Natural killer cell (primary cell): ENCODE results near the gene C1orf21. TPM values are rescaled to one million over a fixed set of nuclear protein-coding genes. Genes with fewer than 3 reads are reported as not detected.

ENCODE experiments used
- ATAC-seq, 3 donors: fragments of 150-1000 bp in 2 of 3; fragments of 200-7000 bp in 1 of 3; cut with Tn5 transposase; 1 replicate in 1 of 3; 2 replicates in 2 of 3; pipeline ENCODE4 v1.10.0; 2021; ENCODE audit warnings: mild to moderate bottlenecking in 2 of 3, moderate library complexity in 2 of 3
- DNase-seq, 2 donors: peaks; one replicate each; pipeline versions ENCODE4 v3.0.0 to v3.0.0-alpha.2; 2013 to 2021; ENCODE audit warnings: mixed read lengths in 1 of 2
- H3K27ac ChIP-seq: one replicate; pipeline ENCODE4 v1.5.1; 2013; ENCODE audit warnings: mild to moderate bottlenecking, low read length
- H3K27me3 ChIP-seq: one replicate; pipeline ENCODE4 v1.6.1; 2013; ENCODE audit warnings: low read length; ENCODE audit not compliant: control insufficient read depth, insufficient read depth
- H3K36me3 ChIP-seq: one replicate; pipeline ENCODE4 v1.6.1; 2013; ENCODE audit warnings: low read length; ENCODE audit not compliant: control insufficient read depth, insufficient read depth
- H3K4me1 ChIP-seq: one replicate; pipeline ENCODE4 v1.6.1; 2013; ENCODE audit warnings: low read length; ENCODE audit not compliant: control insufficient read depth, insufficient read depth
- H3K4me3 ChIP-seq: one replicate; pipeline ENCODE4 v1.5.1; 2013; ENCODE audit warnings: low read length
- H3K9me3 ChIP-seq: one replicate; pipeline ENCODE4 v1.6.1; 2013; ENCODE audit warnings: low read length; ENCODE audit not compliant: control insufficient read depth, insufficient read depth
- H3K27ac Mint-ChIP-seq, 2 donors: one replicate each; pipeline ENCODE4 v1.8.0; 2022; ENCODE audit warnings: mild to moderate bottlenecking in 2 of 2, mixed read lengths in 2 of 2, moderate library complexity in 1 of 2
- H3K27me3 Mint-ChIP-seq, 2 donors: one replicate each; pipeline ENCODE4 v1.8.0; 2022; ENCODE audit warnings: low read depth in 2 of 2, mixed read lengths in 2 of 2
- H3K36me3 Mint-ChIP-seq: one replicate; pipeline ENCODE4 v1.8.0; 2022; ENCODE audit warnings: mixed read lengths
- H3K4me1 Mint-ChIP-seq, 2 donors: one replicate each; pipeline ENCODE4 v1.8.0; 2022; ENCODE audit warnings: mixed read lengths in 2 of 2
- H3K4me3 Mint-ChIP-seq: one replicate; pipeline ENCODE4 v1.8.0; 2022; ENCODE audit warnings: mild to moderate bottlenecking, moderate library complexity, mixed read lengths
- H3K9me3 Mint-ChIP-seq, 2 donors: one replicate each; pipeline ENCODE4 v1.8.0; 2022; ENCODE audit warnings: mixed read lengths in 2 of 2
- CTCF ChIP-seq: fragments of 200-600 bp; IDR thresholded peaks from one replicate; pipeline ENCODE4 v1.8.0; 2022; ENCODE audit warnings: antibody characterized with exemption
- WGBS: methylation state at CpG from one replicate; pipeline ENCODE4 v1.1.7; 2013; ENCODE audit warnings: missing lambda C conversion rate; ENCODE audit not compliant: insufficient coverage; 5-methylcytosine and 5-hydroxymethylcytosine counted together
- intact Hi-C: fragments of 100-400 bp; cut with micrococcal nuclease; formaldehyde crosslinking; loops from one replicate; pipeline ENCODE4 v1.14.2; 2022
- total RNA-seq, 4 donors: library from RNA; stranded (reverse); fragments of 120-200 nt in 1 of 4; gene quantifications; one replicate each; pipeline versions ENCODE4 v1.2.3 to v1.2.4, GENCODE V29; 2013 to 2022

Gene C1orf21
- total RNA-seq, 3 donors from 2014 or later (not counting 1 experiment from before 2014, with no cell fraction given) = 84.3 to 111 (median 88.3) TPM

- Mint-ChIP-seq H3K4me1 (no peaks in the 10 kb centered on the region), H3K9me3 (no peaks in the 10 kb centered on the region), H3K27me3 (peaks cover 0 to 12% of the 10 kb centered on the region in 2 donors), H3K4me3 (no peak overlapping the region), H3K27ac (no peak overlapping the region), H3K36me3 (no peaks in the 10 kb centered on the region)
- no peak for DNase-seq
- TF ChIP-seq CTCF = no peak
- intact Hi-C loops = no loop called here
- no peak for ATAC-seq
- 67% methylated on average over 3 of the region's 3 CpGs for WGBS
- H3K27ac ChIP-seq = no peak overlapping the region
- peaks cover 3% of the 10 kb centered on the region for H3K27me3 ChIP-seq
- no peaks in the 10 kb centered on the region for H3K9me3 ChIP-seq
- H3K4me1 ChIP-seq = no peaks in the 10 kb centered on the region
- H3K36me3 ChIP-seq = no peaks in the 10 kb centered on the region
- H3K4me3 ChIP-seq = no peak overlapping the region
These were observed 35.3 kb upstream of the C1orf21 start for GRCh38 chr1:184351416-184351975.

GRCh38 chr1:184352776-184353175, 34.1 kb upstream of the C1orf21 start:
- Histone ChIP-seq H3K36me3 (no peaks in the 10 kb centered on the region), H3K27me3 (peaks cover 3% of the 10 kb centered on the region), H3K4me3 (no peak overlapping the region), H3K4me1 (no peaks in the 10 kb centered on the region), H3K27ac (no peak overlapping the region), H3K9me3 (no peaks in the 10 kb centered on the region)
- intact Hi-C loops = no loop called here
- H3K4me1 Mint-ChIP-seq = no peaks in the 10 kb centered on the region
- no peak for TF ChIP-seq CTCF
- ATAC-seq (no peak), DNase-seq (no peak)
- H3K36me3 Mint-ChIP-seq = no peaks in the 10 kb centered on the region
- H3K27ac Mint-ChIP-seq = no peak overlapping the region
- H3K9me3 Mint-ChIP-seq = no peaks in the 10 kb centered on the region
- no peak overlapping the region for H3K4me3 Mint-ChIP-seq
- WGBS = no CpG with 5 or more reads among the region's 1 CpG
- H3K27me3 Mint-ChIP-seq = peaks cover 0 to 12% of the 10 kb centered on the region in 2 donors

GRCh38 chr1:184354719-184355118, 32.1 kb upstream of the C1orf21 start:
- Histone ChIP-seq H3K36me3 (no peaks in the 10 kb centered on the region), H3K27ac (no peak overlapping the region), H3K4me1 (no peaks in the 10 kb centered on the region), H3K27me3 (peaks cover 3% of the 10 kb centered on the region), H3K4me3 (no peak overlapping the region), H3K9me3 (no peaks in the 10 kb centered on the region)
- Mint-ChIP-seq H3K4me3 (no peak overlapping the region), H3K36me3 (no peaks in the 10 kb centered on the region), H3K4me1 (no peaks in the 10 kb centered on the region), H3K27me3 (peaks cover 0 to 12% of the 10 kb centered on the region in 2 donors), H3K27ac (no peak overlapping the region), H3K9me3 (no peaks in the 10 kb centered on the region)
- TF ChIP-seq CTCF = no peak
- DNase-seq = no peak
- ATAC-seq = no peak
- intact Hi-C loops = no loop called here
- WGBS = 84% methylated on average over 2 of the region's 2 CpGs

- no peaks in the 10 kb centered on the region for H3K9me3 Mint-ChIP-seq
- H3K27ac Mint-ChIP-seq = no peak overlapping the region
- 92% methylated on average over 2 of the region's 2 CpGs for WGBS
- H3K27ac ChIP-seq = no peak overlapping the region
- intact Hi-C loops = no loop called here
- no peak for ATAC-seq
- no peaks in the 10 kb centered on the region for H3K4me1 ChIP-seq
- H3K36me3 Mint-ChIP-seq = no peaks in the 10 kb centered on the region
- no peak overlapping the region for H3K4me3 ChIP-seq
- TF ChIP-seq CTCF = no peak
- H3K9me3 ChIP-seq = no peaks in the 10 kb centered on the region
- DNase-seq = no peak
- no peaks in the 10 kb centered on the region for H3K27me3 ChIP-seq
- H3K27me3 Mint-ChIP-seq = peaks cover 0 to 12% of the 10 kb centered on the region in 2 donors
- H3K4me3 Mint-ChIP-seq = no peak overlapping the region
- no peaks in the 10 kb centered on the region for H3K4me1 Mint-ChIP-seq
- H3K36me3 ChIP-seq = no peaks in the 10 kb centered on the region
These were observed 29.9 kb upstream of the C1orf21 start for GRCh38 chr1:184356891-184357290.
